Keratinocyte (primary cell): ENCODE measurements around the gene FAT2. TPM values are rescaled to one million over a fixed set of nuclear protein-coding genes. Genes with fewer than 3 reads are reported as not detected.

ENCODE experiments used
- DNase-seq: peaks from one replicate; pipeline ENCODE4 v3.0.0-alpha.2; 2011; ENCODE audit warnings: low read depth, missing footprints, low spot score
- FAIRE-seq: peaks from 2 replicates; lab custom pipeline; 2011; peaks lifted over from hg19 to GRCh38; lab: Jason Lieb, UNC
- H2AFZ ChIP-seq: 2 replicates; pipeline ENCODE4 v1.6.0; 2012; ENCODE audit warnings: low read length, control low read depth, inconsistent platforms; ENCODE audit not compliant: control insufficient read depth
- H3K27ac ChIP-seq: 2 replicates; pipeline ENCODE4 v1.5.1; 2011; ENCODE audit warnings: low read length; ENCODE audit not compliant: control insufficient read depth, insufficient read depth
- H3K27me3 ChIP-seq: 3 replicates; pipeline ENCODE4 v1.6.0; 2011; ENCODE audit warnings: low read length; ENCODE audit not compliant: control insufficient read depth, insufficient read depth; ENCODE audit errors: extremely low read depth
- H3K36me3 ChIP-seq, 2 experiments: 2 replicates in 1 of 2; 3 replicates in 1 of 2; pipeline ENCODE4 v1.5.1; 2011; ENCODE audit warnings: low read length in 2 of 2, mild to moderate bottlenecking in 1 of 2; ENCODE audit not compliant: control insufficient read depth in 2 of 2, insufficient read depth in 2 of 2; ENCODE audit errors: extremely low read depth in 1 of 2
- H3K4me1 ChIP-seq: 3 replicates; pipeline ENCODE4 v1.5.1; 2011; ENCODE audit warnings: low read length; ENCODE audit not compliant: control insufficient read depth, insufficient read depth; ENCODE audit errors: extremely low read depth
- H3K4me2 ChIP-seq: 3 replicates; pipeline ENCODE4 v1.6.0; 2011; ENCODE audit warnings: low read depth, low read length; ENCODE audit not compliant: control insufficient read depth, insufficient read depth; ENCODE audit errors: extremely low read depth
- H3K4me3 ChIP-seq, 3 experiments: fragments of 200-600 bp in 1 of 3; sonication (generic) in 1 of 3; 2 replicates in 2 of 3; 3 replicates in 1 of 3; pipeline ENCODE4 v1.5.1; 2011 to 2016; ENCODE audit warnings: low read length in 3 of 3, mild to moderate bottlenecking in 3 of 3, control low read depth in 2 of 3, inconsistent platforms in 1 of 3, low read depth in 1 of 3, mixed read lengths in 1 of 3, mixed run types in 1 of 3, moderate library complexity in 1 of 3; ENCODE audit not compliant: control insufficient read depth in 2 of 3, insufficient read depth in 2 of 3; ENCODE audit errors: extremely low read depth in 1 of 3
- H3K79me2 ChIP-seq: 2 replicates; pipeline ENCODE4 v1.6.0; 2012; ENCODE audit warnings: low read length; ENCODE audit not compliant: control insufficient read depth, insufficient read depth
- H3K9ac ChIP-seq: 3 replicates; pipeline ENCODE4 v1.6.0; 2011; ENCODE audit warnings: low read length; ENCODE audit not compliant: control insufficient read depth, insufficient read depth; ENCODE audit errors: extremely low read depth
- H3K9me1 ChIP-seq: 3 replicates; pipeline ENCODE4 v1.6.0; 2011; ENCODE audit warnings: low read length; ENCODE audit not compliant: control insufficient read depth, insufficient read depth; ENCODE audit errors: extremely low read depth
- H3K9me3 ChIP-seq: 2 replicates; pipeline ENCODE4 v1.5.1; 2012; ENCODE audit warnings: low read depth, low read length; ENCODE audit not compliant: control insufficient read depth
- H4K20me1 ChIP-seq: 3 replicates; pipeline ENCODE4 v1.6.0; 2011; ENCODE audit warnings: low read length; ENCODE audit not compliant: control insufficient read depth, insufficient read depth; ENCODE audit errors: extremely low read depth
- CTCF ChIP-seq, 3 experiments: IDR thresholded peaks in 1 of 3; conservative IDR thresholded peaks in 1 of 3; optimal IDR thresholded peaks in 1 of 3; 2 replicates in 2 of 3; 3 replicates in 1 of 3; pipeline versions ENCODE3 to v1.5.1; 2011; ENCODE audit warnings: low read length in 3 of 3, mild to moderate bottlenecking in 3 of 3, moderate library complexity in 2 of 3, control low read depth in 1 of 3, inconsistent platforms in 1 of 3; ENCODE audit not compliant: insufficient read depth in 2 of 3; ENCODE audit errors: extremely low read depth in 1 of 3
- EZH2 ChIP-seq: IDR thresholded peaks from one replicate; pipeline ENCODE4 v1.6.1; 2012; ENCODE audit warnings: inconsistent platforms, mild to moderate bottlenecking, low read length, moderate library complexity
- dilution Hi-C: fragments of 300-500 bp; cut with MboI; formaldehyde crosslinking; loops from one replicate; pipeline ENCODE4 v1.7.0; 2020; ENCODE audit warnings: low sequenced_read_pairs; ENCODE audit not compliant: extremely low pct_ligation_motif_present
- polyA plus RNA-seq, 5 experiments: library from polyadenylated mRNA; depleted of rRNA in 3 of 5; stranded (reverse) in 3 of 5; stranded (forward) in 1 of 5; unstranded in 1 of 5; fragments of >200 nt; gene quantifications; 1 replicate in 1 of 5; 2 replicates in 3 of 5; 3 replicates in 1 of 5; pipeline versions ENCODE4 v1.2.1 to v1.2.3, GENCODE V29; 2011 to 2012; ENCODE audit warnings: missing spikeins in 2 of 5, low read depth in 1 of 5, low replicate concordance in 1 of 5

Gene FAT2
- polyA plus RNA-seq, 1 donor (not counting 4 experiments of a cell fraction or from before 2014, with no cell fraction given): 35.0 TPM

- peaks cover 65 to 72% of the 10 kb centered on the region in 2 experiments for H3K36me3 ChIP-seq
- H2AFZ ChIP-seq: no peak overlapping the region
- no peak overlapping the region for H3K27ac ChIP-seq
- H3K9ac ChIP-seq: no peak overlapping the region
- no peak for TF ChIP-seq CTCF (optimal IDR thresholded peaks at IDR 0.05 in 1 of 3, IDR thresholded peaks at IDR 0.05 in 1 of 3, conservative IDR thresholded peaks at IDR 0.05 in 1 of 3; ENCODE audit: extremely low read depth in 1 of 3, insufficient read depth in 2 of 3, low read length in 3 of 3)
- TF ChIP-seq EZH2: no peak
- no peak overlapping the region for H3K4me3 ChIP-seq
- dilution Hi-C loops: no loop called here
- DNase-seq (no peak), FAIRE-seq (no peak)
- H3K4me2 ChIP-seq: no peak overlapping the region
- no peaks in the 10 kb centered on the region for H3K4me1 ChIP-seq
- peaks cover 6% of the 10 kb centered on the region for H4K20me1 ChIP-seq
- H3K27me3 ChIP-seq: no peaks in the 10 kb centered on the region
- H3K9me3 ChIP-seq: no peaks in the 10 kb centered on the region
- peaks cover 2% of the 10 kb centered on the region for H3K9me1 ChIP-seq
- H3K79me2 ChIP-seq: peaks cover 58% of the 10 kb centered on the region
Measured at GRCh38 chr5:151557466-151557865, 33.7 kb downstream of the FAT2 start.

GRCh38 chr5:151556806-151557205 lies 34.3 kb downstream of the FAT2 start:
- Histone ChIP-seq H3K79me2 (peaks cover 52% of the 10 kb centered on the region), H3K4me2 (no peak overlapping the region), H2AFZ (no peak overlapping the region), H3K9me1 (peaks cover 2% of the 10 kb centered on the region), H3K36me3 (peaks cover 63 to 71% of the 10 kb centered on the region in 2 experiments), H3K4me3 (no peak overlapping the region), H3K4me1 (no peaks in the 10 kb centered on the region), H3K27me3 (no peaks in the 10 kb centered on the region), H3K9ac (no peak overlapping the region), H4K20me1 (peaks cover 3% of the 10 kb centered on the region), H3K27ac (no peak overlapping the region), H3K9me3 (no peaks in the 10 kb centered on the region)
- no peak for TF ChIP-seq CTCF (optimal IDR thresholded peaks at IDR 0.05 in 1 of 3, IDR thresholded peaks at IDR 0.05 in 1 of 3, conservative IDR thresholded peaks at IDR 0.05 in 1 of 3; ENCODE audit: extremely low read depth in 1 of 3, insufficient read depth in 2 of 3, low read length in 3 of 3)
- no peak for TF ChIP-seq EZH2
- dilution Hi-C loops: no loop called here
- DNase-seq (no peak), FAIRE-seq (no peak)
